HepG2 (cell line): ENCODE measurements around the gene BSG. TPM values are rescaled to one million over a fixed set of nuclear protein-coding genes. Genes with fewer than 3 reads are reported as not detected.

Experiments used
- AHR ChIP-seq: IDR thresholded peaks from 2 replicates; pipeline ENCODE4 v1.6.1; 2018; ENCODE audit warnings: missing genetic modification reagents, missing compliant biosample characterization
- ARNT2 ChIP-seq: sonication (generic); formaldehyde crosslinking; IDR thresholded peaks from 2 replicates; pipeline ENCODE4 v1.8.0; 2022; ENCODE audit warnings: mild to moderate bottlenecking, low read depth, missing genetic modification reagents, moderate library complexity
- ASH2L ChIP-seq: fragments of 300-600, 200-600 bp; sonication (generic); IDR thresholded peaks from 2 replicates; pipeline ENCODE4 v1.7.0; 2017; ENCODE audit warnings: low read depth, mild to moderate bottlenecking, moderate library complexity, mixed read lengths, low read length; ENCODE audit not compliant: insufficient read length
- DR1 ChIP-seq: sonication (generic); formaldehyde crosslinking; IDR thresholded peaks from 2 replicates; pipeline ENCODE4 v1.8.0; 2021; ENCODE audit warnings: mild to moderate bottlenecking, missing genetic modification reagents, inconsistent platforms
- HNF4A ChIP-seq: sonication (generic); formaldehyde crosslinking; IDR thresholded peaks from 2 replicates; pipeline ENCODE4 v1.4.0; 2020; ENCODE audit warnings: missing genetic modification reagents
- MEIS2 ChIP-seq: sonication (generic); formaldehyde crosslinking; IDR thresholded peaks from 2 replicates; pipeline ENCODE4 v1.9.0; 2021; ENCODE audit warnings: mild to moderate bottlenecking, missing genetic modification reagents
- PRDM15 ChIP-seq: sonication (generic); formaldehyde crosslinking; IDR thresholded peaks from 2 replicates; pipeline ENCODE4 v1.4.0; 2020; ENCODE audit warnings: missing genetic modification reagents
- SALL2 ChIP-seq: sonication (generic); formaldehyde crosslinking; IDR thresholded peaks from 2 replicates; pipeline ENCODE4 v1.8.1; 2023; ENCODE audit warnings: mild to moderate bottlenecking, missing genetic modification reagents, inconsistent platforms
- SPEN ChIP-seq: sonication (generic); formaldehyde crosslinking; IDR thresholded peaks from 2 replicates; pipeline ENCODE4 v1.5.1; 2020; ENCODE audit warnings: low read depth, mild to moderate bottlenecking, missing genetic modification reagents
- ZNF362 ChIP-seq: sonication (generic); formaldehyde crosslinking; IDR thresholded peaks from 2 replicates; pipeline ENCODE4 v1.4.0; 2020; ENCODE audit warnings: missing genetic modification reagents, mild to moderate bottlenecking, borderline replicate concordance
- ZSCAN22 ChIP-seq: sonication (generic); formaldehyde crosslinking; IDR thresholded peaks from 2 replicates; pipeline ENCODE4 v1.4.0; 2020; ENCODE audit warnings: mild to moderate bottlenecking, missing genetic modification reagents
- polyA plus RNA-seq, 8 experiments: library from polyadenylated mRNA; depleted of rRNA in 3 of 8; stranded (reverse) in 7 of 8; unstranded in 1 of 8; fragments of >200 nt; fragmentation: Illumina TruSeq in 4 of 8; extraction: Trizol in 4 of 8; gene quantifications; 2 replicates each; pipeline versions ENCODE4 v1.2.1 to v1.2.3, GENCODE V29; 2011 to 2016; ENCODE audit warnings: low read depth in 4 of 8, missing spikeins in 1 of 8, mixed read lengths in 1 of 8; ENCODE audit not compliant: insufficient read depth in 1 of 8
- total RNA-seq, 5 experiments: library from RNA; depleted of rRNA; stranded (reverse); fragments of >200 nt; fragmentation: Illumina TruSeq; extraction: Trizol; gene quantifications; 2 replicates each; pipeline ENCODE4 v1.2.3, GENCODE V29; 2016; ENCODE audit warnings: low read depth in 1 of 5
- TF ChIP-seq, protein P1 (sequence below): sonication (generic); formaldehyde crosslinking; IDR thresholded peaks from 2 replicates; pipeline ENCODE4 v1.4.0; 2020; ENCODE audit warnings: low read depth, missing genetic modification reagents
- TF ChIP-seq, protein P2 (sequence below): sonication (generic); formaldehyde crosslinking; IDR thresholded peaks from 2 replicates; pipeline ENCODE4 v1.4.0; 2020; ENCODE audit warnings: missing genetic modification reagents
- TF ChIP-seq, protein P3 (sequence below): sonication (generic); formaldehyde crosslinking; IDR thresholded peaks from 2 replicates; pipeline ENCODE4 v1.4.0; 2020; ENCODE audit warnings: low read depth, mild to moderate bottlenecking, missing genetic modification reagents
- TF ChIP-seq, protein P4 (sequence below), 2 experiments: fragments of 450-650 bp in 1 of 2; sonication (generic) in 1 of 2; formaldehyde crosslinking; IDR thresholded peaks; 2 replicates each; pipeline versions ENCODE4 v1.5.0 to v1.8.0; 2020 to 2022; ENCODE audit warnings: mild to moderate bottlenecking in 1 of 2, missing genetic modification reagents in 1 of 2

The BSG gene
- total and polyA plus RNA-seq, 2 of the 13 experiments (the other 11 are each of a cell fraction or from before 2014, with no cell fraction given) = 309 to 754 TPM

- TF ChIP-seq, protein P1, sequence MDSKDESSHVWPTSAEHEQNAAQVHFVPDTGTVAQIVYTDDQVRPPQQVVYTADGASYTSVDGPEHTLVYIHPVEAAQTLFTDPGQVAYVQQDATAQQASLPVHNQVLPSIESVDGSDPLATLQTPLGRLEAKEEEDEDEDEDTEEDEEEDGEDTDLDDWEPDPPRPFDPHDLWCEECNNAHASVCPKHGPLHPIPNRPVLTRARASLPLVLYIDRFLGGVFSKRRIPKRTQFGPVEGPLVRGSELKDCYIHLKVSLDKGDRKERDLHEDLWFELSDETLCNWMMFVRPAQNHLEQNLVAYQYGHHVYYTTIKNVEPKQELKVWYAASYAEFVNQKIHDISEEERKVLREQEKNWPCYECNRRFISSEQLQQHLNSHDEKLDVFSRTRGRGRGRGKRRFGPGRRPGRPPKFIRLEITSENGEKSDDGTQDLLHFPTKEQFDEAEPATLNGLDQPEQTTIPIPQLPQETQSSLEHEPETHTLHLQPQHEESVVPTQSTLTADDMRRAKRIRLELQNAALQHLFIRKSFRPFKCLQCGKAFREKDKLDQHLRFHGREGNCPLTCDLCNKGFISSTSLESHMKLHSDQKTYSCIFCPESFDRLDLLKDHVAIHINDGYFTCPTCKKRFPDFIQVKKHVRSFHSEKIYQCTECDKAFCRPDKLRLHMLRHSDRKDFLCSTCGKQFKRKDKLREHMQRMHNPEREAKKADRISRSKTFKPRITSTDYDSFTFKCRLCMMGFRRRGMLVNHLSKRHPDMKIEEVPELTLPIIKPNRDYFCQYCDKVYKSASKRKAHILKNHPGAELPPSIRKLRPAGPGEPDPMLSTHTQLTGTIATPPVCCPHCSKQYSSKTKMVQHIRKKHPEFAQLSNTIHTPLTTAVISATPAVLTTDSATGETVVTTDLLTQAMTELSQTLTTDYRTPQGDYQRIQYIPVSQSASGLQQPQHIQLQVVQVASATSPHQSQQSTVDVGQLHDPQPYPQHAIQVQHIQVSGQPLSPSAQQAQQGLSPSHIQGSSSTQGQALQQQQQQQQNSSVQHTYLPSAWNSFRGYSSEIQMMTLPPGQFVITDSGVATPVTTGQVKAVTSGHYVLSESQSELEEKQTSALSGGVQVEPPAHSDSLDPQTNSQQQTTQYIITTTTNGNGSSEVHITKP = no peak; the same call in 1 of the 2 replicates
- TF ChIP-seq AHR (CRISPR knock-in tag) (no peak), ZSCAN22 (CRISPR knock-in tag) (no peak), SPEN (no peak), ASH2L (peak; percentile 57), SALL2 (CRISPR knock-in tag) (no peak), PRDM15 (CRISPR knock-in tag) (no peak), DR1 (CRISPR knock-in tag) (no peak; the same call in 1 of the 2 replicates), HNF4A (CRISPR knock-in tag) (no peak), ARNT2 (peak; percentile 90), MEIS2 (CRISPR knock-in tag) (peak; percentile 23; the same call in 1 of the 2 replicates), ZNF362 (CRISPR knock-in tag) (peak; percentile 62)
- TF ChIP-seq, protein P2, sequence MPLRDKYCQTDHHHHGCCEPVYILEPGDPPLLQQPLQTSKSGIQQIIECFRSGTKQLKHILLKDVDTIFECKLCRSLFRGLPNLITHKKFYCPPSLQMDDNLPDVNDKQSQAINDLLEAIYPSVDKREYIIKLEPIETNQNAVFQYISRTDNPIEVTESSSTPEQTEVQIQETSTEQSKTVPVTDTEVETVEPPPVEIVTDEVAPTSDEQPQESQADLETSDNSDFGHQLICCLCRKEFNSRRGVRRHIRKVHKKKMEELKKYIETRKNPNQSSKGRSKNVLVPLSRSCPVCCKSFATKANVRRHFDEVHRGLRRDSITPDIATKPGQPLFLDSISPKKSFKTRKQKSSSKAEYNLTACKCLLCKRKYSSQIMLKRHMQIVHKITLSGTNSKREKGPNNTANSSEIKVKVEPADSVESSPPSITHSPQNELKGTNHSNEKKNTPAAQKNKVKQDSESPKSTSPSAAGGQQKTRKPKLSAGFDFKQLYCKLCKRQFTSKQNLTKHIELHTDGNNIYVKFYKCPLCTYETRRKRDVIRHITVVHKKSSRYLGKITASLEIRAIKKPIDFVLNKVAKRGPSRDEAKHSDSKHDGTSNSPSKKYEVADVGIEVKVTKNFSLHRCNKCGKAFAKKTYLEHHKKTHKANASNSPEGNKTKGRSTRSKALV (CRISPR knock-in tag) = no peak
- TF ChIP-seq, protein P3, sequence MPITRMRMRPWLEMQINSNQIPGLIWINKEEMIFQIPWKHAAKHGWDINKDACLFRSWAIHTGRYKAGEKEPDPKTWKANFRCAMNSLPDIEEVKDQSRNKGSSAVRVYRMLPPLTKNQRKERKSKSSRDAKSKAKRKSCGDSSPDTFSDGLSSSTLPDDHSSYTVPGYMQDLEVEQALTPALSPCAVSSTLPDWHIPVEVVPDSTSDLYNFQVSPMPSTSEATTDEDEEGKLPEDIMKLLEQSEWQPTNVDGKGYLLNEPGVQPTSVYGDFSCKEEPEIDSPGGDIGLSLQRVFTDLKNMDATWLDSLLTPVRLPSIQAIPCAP = no peak
- TF ChIP-seq, protein P4, sequence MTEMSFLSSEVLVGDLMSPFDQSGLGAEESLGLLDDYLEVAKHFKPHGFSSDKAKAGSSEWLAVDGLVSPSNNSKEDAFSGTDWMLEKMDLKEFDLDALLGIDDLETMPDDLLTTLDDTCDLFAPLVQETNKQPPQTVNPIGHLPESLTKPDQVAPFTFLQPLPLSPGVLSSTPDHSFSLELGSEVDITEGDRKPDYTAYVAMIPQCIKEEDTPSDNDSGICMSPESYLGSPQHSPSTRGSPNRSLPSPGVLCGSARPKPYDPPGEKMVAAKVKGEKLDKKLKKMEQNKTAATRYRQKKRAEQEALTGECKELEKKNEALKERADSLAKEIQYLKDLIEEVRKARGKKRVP (CRISPR knock-in tag; IDR thresholded peaks at IDR 0.05) = no peak
Measured at GRCh38 chr19:531009-531752, 41.2 kb upstream of the BSG start (continued).
